ENCODE measurements around the gene CSNK1E.
"Not testable (repeated sequence)": the region's sequence is repeated elsewhere in the genome, so short reads cannot be mapped to it uniquely, and the experiment has no call there.

The CSNK1E gene

GRCh38 chr22:38317122-38317994 lies at the start of gene CSNK1E:
Gene CSNK1E (minus strand): TSS chr22:38317433. CDS start chr22:38314157, 3,276 bp downstream.
- Mint-ChIP-seq H3K27ac (peak within 1 kb of the TSS; percentile 95), H3K4me3 (peak within 1 kb of the TSS; percentile 92), H3K4me1 (peaks cover 35% of the 10 kb centered on the region), H3K36me3 (no peaks in the 10 kb centered on the region), H3K27me3 (no peaks in the 10 kb centered on the region), H3K9me3 (no peaks in the 10 kb centered on the region)

GRCh38 chr22:38365829-38366228 lies 48.6 kb upstream of the CSNK1E start:
- not testable (repeated sequence) for H3K9me3 Mint-ChIP-seq, H3K4me1 Mint-ChIP-seq, H3K27ac Mint-ChIP-seq, H3K4me3 Mint-ChIP-seq, H3K27me3 Mint-ChIP-seq, H3K36me3 Mint-ChIP-seq

GRCh38 chr22:38365174-38365573 lies 47.9 kb upstream of the CSNK1E start:
- H3K27me3 Mint-ChIP-seq = not testable (repeated sequence)

GRCh38 chr22:38360560-38360959 lies 43.3 kb upstream of the CSNK1E start:
- H3K9me3 Mint-ChIP-seq, H3K27me3 Mint-ChIP-seq, H3K4me3 Mint-ChIP-seq, H3K27ac Mint-ChIP-seq, H3K36me3 Mint-ChIP-seq, H3K4me1 Mint-ChIP-seq: not testable (repeated sequence)

More at GRCh38 chr22:38365174-38365573, 47.9 kb upstream of the CSNK1E start:
- not testable (repeated sequence) for H3K9me3 Mint-ChIP-seq, H3K27ac Mint-ChIP-seq, H3K36me3 Mint-ChIP-seq, H3K4me1 Mint-ChIP-seq, H3K4me3 Mint-ChIP-seq

- not testable (repeated sequence) for H3K4me3 Mint-ChIP-seq, H3K27ac Mint-ChIP-seq, H3K27me3 Mint-ChIP-seq, H3K4me1 Mint-ChIP-seq, H3K9me3 Mint-ChIP-seq, H3K36me3 Mint-ChIP-seq
Observed at GRCh38 chr22:38359817-38360216, 42.6 kb upstream of the CSNK1E start.

- H3K36me3 Mint-ChIP-seq, H3K9me3 Mint-ChIP-seq, H3K27ac Mint-ChIP-seq, H3K27me3 Mint-ChIP-seq, H3K4me3 Mint-ChIP-seq, H3K4me1 Mint-ChIP-seq: not testable (repeated sequence)
Observed at GRCh38 chr22:38357971-38358370, 40.7 kb upstream of the CSNK1E start.

- H3K27ac Mint-ChIP-seq = no peak overlapping the region
- no peaks in the 10 kb centered on the region for H3K4me1 Mint-ChIP-seq
- no peaks in the 10 kb centered on the region for H3K27me3 Mint-ChIP-seq
- H3K36me3 Mint-ChIP-seq = no peaks in the 10 kb centered on the region
- no peaks in the 10 kb centered on the region for H3K9me3 Mint-ChIP-seq
- no peak overlapping the region for H3K4me3 Mint-ChIP-seq
Observed at GRCh38 chr22:38355275-38355674, 38.0 kb upstream of the CSNK1E start.

- Mint-ChIP-seq H3K27me3 (no peaks in the 10 kb centered on the region), H3K27ac (no peak overlapping the region), H3K9me3 (no peaks in the 10 kb centered on the region), H3K36me3 (no peaks in the 10 kb centered on the region), H3K4me3 (no peak overlapping the region), H3K4me1 (no peaks in the 10 kb centered on the region)
Observed at GRCh38 chr22:38353701-38354100, 36.5 kb upstream of the CSNK1E start.

GRCh38 chr22:38353142-38353629 lies 36.0 kb upstream of the CSNK1E start:
- no peaks in the 10 kb centered on the region for H3K27me3 Mint-ChIP-seq
- H3K36me3 Mint-ChIP-seq = no peaks in the 10 kb centered on the region
- no peak overlapping the region for H3K4me3 Mint-ChIP-seq
- no peaks in the 10 kb centered on the region for H3K4me1 Mint-ChIP-seq
- H3K9me3 Mint-ChIP-seq = no peaks in the 10 kb centered on the region
- peak overlapping the region; percentile 65 for H3K27ac Mint-ChIP-seq

- no peaks in the 10 kb centered on the region for H3K36me3 Mint-ChIP-seq
- H3K27ac Mint-ChIP-seq = no peak overlapping the region
- no peaks in the 10 kb centered on the region for H3K9me3 Mint-ChIP-seq
- no peak overlapping the region for H3K4me3 Mint-ChIP-seq
- no peaks in the 10 kb centered on the region for H3K27me3 Mint-ChIP-seq
- no peaks in the 10 kb centered on the region for H3K4me1 Mint-ChIP-seq
Observed at GRCh38 chr22:38352436-38352835, 35.2 kb upstream of the CSNK1E start.

- H3K36me3 Mint-ChIP-seq = no peaks in the 10 kb centered on the region
- no peaks in the 10 kb centered on the region for H3K4me1 Mint-ChIP-seq
- H3K9me3 Mint-ChIP-seq = no peaks in the 10 kb centered on the region
Observed at GRCh38 chr22:38350444-38351359, 33.5 kb upstream of the CSNK1E start.

GRCh38 chr22:38348751-38349496 lies 31.7 kb upstream of the CSNK1E start:
- Mint-ChIP-seq H3K27me3 (peaks cover 2% of the 10 kb centered on the region), H3K9me3 (no peaks in the 10 kb centered on the region), H3K4me1 (no peaks in the 10 kb centered on the region), H3K4me3 (no peak overlapping the region), H3K27ac (no peak overlapping the region), H3K36me3 (no peaks in the 10 kb centered on the region)

More at GRCh38 chr22:38350444-38351359, 33.5 kb upstream of the CSNK1E start:
- no peak overlapping the region for H3K27ac Mint-ChIP-seq
- H3K27me3 Mint-ChIP-seq = peaks cover 2% of the 10 kb centered on the region
- H3K4me3 Mint-ChIP-seq = no peak overlapping the region

- Mint-ChIP-seq H3K36me3 (no peaks in the 10 kb centered on the region), H3K9me3 (no peaks in the 10 kb centered on the region), H3K4me3 (no peak overlapping the region), H3K27me3 (peaks cover 2% of the 10 kb centered on the region), H3K27ac (no peak overlapping the region), H3K4me1 (no peaks in the 10 kb centered on the region)
Observed at GRCh38 chr22:38347944-38348750, 30.9 kb upstream of the CSNK1E start.

- no peak overlapping the region for H3K4me3 Mint-ChIP-seq
- H3K36me3 Mint-ChIP-seq = no peaks in the 10 kb centered on the region
- H3K27me3 Mint-ChIP-seq = peaks cover 2% of the 10 kb centered on the region
- no peaks in the 10 kb centered on the region for H3K4me1 Mint-ChIP-seq
- no peak overlapping the region for H3K27ac Mint-ChIP-seq
- H3K9me3 Mint-ChIP-seq = no peaks in the 10 kb centered on the region
Observed at GRCh38 chr22:38347181-38347943, 30.1 kb upstream of the CSNK1E start.
